Endothelial cell of hepatic sinusoid (primary cell): ENCODE measurements around the gene PSG4.
"Not testable (repeated sequence)": the region's sequence is repeated elsewhere in the genome, so short reads cannot be mapped to it uniquely, and the experiment has no call there.

Experiments used
- in situ Hi-C: cut with HindIII; loops from 2 replicates; pipeline ENCODE4 v1.10.0; 2017; ENCODE audit warnings: low sequenced_read_pairs

The PSG4 gene

DNA sequence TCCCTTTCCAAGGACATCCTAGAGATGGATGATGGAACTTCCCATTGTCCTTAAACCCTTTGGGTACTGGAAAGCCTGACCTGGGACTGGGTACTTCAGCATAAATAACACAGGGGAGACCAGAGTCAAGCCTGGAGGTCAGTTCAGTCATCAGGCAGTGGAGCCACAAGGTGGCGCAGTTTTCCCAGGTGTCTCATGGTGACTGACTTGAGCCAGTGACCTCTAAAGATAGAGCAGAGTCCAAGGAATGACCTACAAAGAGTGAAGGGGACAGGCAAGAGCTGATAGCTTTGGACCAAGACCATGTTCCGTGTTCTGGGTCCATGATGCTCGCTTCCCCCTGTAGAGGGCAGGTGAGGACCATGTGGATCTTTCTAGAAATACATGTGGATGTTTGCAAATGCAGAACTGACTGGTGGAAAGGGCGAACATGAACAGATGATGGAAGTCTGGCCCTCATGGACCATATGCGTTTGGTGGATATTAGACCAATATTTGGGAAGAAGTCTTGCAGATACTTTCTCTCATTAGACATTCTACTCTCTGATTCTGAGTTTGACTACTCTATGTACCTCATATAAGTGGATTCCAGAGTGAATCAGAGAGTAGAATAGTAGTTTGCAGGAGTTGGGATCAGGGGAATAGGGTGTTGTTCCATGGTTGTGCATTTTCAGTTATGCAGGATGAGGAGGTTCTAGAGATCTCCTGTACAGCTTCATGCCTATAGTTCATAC is 6.6 kb downstream of the PSG4 start:
- in situ Hi-C loops: not testable (repeated sequence)

DNA sequence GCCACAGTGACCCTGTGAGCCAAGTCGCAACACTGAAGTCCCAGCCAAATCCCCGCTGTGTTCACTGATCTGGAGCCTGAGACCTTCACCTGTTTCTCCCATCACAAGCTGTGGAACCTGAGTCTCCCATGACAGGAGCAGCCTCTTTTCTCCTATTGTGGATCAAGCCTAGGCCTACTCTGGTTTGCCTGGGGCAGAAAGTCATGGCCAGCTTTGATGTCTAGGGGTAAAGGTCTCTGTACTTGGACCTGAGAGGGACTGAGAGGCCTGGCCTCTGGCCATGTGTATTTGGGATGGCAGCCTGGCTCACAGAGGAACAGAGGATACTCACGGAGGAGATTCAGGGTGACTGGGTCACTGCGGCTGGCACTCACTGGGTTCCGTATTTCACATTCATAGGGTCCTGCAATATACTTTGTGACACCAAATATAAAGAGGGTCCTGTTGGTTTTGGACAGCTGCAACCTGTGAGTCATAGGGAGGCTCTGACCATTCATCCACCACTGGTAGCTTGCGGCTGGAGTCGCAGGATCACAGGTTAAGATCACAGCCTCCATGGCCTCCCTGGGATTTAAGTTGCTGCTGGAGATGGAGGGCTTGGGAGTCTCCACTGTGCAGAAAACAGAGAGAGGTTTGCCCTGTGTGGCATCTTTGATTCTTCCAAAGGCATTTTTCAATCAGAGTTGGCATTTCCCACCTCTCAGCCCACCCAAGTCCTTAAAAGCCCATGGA is 7.6 kb downstream of the PSG4 start:
- in situ Hi-C loops: not testable (repeated sequence)

DNA sequence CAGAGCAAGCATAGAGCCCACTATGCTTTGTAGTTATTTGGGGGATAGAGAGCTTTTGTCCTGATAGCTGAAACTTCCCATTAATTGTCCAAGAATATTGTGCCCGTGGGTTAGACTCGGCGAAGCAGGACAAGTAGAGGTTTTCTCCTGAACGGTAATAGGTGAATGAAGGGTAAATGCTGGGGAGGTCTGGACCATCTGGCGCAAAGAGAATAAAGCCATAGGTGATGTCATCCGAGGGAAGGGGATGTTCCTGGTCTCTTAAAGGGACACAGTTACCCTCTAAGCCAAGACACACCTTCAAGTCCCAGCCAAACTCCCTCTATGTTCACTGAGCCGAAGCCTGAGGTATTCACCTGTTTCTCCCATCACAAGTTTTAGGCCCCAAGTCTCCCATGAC is 11.0 kb downstream of the PSG4 start:
- in situ Hi-C loops: not testable (repeated sequence)

DNA sequence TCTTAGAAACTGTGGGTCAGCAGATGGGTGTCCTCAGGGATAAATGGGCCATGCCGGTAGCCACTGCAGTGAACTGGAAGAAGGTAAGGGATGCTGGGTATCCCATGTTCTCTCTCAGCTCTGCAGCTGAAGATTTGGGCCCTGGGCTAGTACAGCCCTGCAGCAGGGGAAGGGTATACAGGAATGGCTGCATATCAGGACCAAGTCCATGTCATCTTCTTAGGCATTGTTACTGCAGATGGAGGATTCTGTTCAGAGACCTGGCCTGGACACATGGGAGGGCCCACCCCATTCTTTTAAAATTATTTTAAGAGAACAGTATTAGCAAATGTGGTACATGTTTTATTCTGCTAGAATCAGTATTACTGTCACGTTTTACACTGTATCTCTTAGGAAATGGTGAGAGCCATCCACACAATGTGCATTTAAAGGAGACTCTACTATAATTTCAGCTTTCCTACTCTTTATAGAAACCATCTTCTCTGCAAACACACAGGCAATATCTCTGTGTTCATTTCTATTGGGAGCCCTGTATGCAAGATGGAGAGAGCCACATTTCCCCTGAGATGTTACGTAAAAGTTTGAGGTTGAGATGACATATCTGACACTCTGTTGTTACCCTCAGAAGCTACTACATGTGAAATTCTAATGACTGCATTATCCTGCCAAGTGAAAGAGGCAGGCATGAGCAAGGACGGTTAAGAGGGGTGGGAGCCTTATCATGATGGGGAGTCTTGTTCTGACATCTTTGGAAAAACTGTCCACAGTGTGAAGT is 12.9 kb downstream of the PSG4 start:
- in situ Hi-C loops: not testable (repeated sequence)

DNA sequence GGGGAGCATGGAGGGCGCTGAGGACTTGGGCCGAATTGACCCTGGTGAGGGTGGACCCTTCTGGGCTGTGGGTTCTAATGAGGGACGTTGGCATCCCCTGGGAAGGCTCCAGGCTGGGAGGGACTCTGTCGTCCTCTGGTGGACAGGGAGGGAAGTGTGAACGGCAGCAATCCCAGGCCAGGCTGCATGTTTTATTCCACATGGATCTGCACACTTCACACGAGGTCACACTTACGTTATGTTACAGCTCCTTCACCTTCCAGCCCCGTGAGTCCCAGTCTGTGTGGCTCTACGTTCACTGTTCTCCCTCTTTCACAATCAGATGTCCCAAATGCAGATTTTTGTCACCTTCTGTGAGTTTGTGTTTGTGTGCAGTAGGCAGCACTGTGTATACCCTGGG is 17.3 kb downstream of the PSG4 start:
- in situ Hi-C loops: not testable (repeated sequence)

- in situ Hi-C loops: not testable (repeated sequence)
These were observed 19.0 kb downstream of the PSG4 start, which contains the start of gene PSG5 for GRCh38 chr19:43186311-43186935. Gene PSG5 (minus strand): TSS chr19:43186536. CDS start chr19:43186405, 131 bp downstream.

DNA sequence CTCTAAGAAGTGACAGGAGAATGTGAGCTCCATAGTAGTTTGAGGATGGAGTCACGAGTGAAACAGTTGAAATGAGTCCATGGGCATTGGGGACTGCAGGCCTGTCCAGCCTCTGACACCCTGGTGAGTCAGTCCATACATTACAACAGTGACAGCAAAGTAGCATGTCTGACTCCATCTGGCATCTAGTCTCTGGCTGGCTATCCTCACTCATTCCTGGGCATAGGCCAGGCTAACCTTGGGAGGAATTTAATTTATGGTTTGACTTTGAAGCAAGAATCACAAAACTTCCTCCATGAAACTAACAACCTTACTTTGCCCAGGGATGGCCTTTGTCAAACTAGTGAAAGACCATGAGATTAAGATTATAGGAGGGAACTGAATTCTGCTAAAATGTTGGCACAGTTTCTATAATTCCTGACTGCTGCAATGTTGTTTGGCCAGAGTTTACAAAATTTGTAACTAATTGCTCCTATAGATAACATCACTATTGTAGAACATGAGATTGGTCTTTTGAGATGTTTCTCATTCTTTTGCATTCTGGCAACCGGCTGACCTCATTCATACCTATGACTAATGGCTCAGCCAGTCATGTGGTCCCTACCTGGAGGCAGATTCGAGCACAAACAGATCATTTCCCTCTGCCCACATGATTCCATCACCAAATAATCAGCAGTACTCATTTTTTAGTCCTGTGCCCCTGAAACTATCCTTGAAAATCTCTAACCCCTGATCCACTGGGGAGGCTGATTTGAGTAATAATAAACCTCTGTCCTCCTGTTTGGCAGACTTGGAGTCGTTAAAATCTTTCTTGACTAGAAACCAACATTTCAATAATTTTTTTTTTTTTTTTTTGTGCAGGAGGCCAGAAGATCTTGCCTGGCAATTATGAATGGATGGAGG is 23.3 kb downstream of the PSG4 start:
- in situ Hi-C loops: not testable (repeated sequence)

DNA sequence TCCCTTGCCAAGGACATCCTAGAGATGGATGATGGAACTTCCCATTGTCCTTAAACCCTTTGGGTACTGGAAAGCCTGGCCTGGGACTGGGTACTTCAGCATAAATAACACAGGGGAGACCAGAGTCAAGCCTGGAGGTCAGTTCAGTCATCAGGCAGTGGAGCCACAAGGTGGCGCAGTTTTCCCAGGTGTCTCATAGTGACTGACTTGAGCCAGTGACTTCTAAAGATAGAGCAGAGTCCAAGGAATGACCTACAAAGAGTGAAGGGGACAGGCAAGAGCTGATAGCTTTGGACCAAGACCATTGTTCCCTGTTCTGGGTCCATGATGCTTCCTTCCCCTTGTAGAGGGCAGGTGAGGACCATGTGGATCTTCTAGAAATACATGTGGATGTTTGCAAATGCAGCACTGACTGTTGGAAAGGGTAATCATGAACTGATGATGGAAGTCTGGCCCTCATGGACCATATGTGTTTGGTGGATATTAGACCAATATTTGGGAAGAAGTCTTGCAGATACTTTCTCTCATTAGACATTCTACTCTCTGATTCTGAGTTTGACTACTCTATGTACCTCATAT is 25.8 kb downstream of the PSG4 start:
- in situ Hi-C loops: not testable (repeated sequence)

DNA sequence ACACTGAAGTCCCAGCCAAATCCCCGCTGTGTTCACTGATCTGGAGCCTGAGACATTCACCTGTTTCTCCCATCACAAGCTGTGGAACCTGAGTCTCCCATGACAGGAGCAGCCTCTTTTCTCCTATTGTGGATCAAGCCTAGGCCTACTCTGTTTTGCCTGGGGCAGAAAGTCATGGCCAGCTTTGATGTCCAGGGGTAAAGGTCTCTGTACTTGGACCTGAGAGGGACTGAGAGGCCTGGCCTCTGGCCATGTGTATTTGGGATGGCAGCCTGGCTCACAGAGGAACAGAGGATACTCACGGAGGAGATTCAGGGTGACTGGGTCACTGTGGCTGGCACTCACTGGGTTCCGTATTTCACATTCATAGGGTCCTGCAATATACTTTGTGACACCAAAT is 26.9 kb downstream of the PSG4 start:
- in situ Hi-C loops: not testable (repeated sequence)

GRCh38 chr19:43165906-43166305 is 39.5 kb downstream of the PSG4 start:
- in situ Hi-C loops: not testable (repeated sequence)

- in situ Hi-C loops: not testable (repeated sequence)
These were observed 42.3 kb downstream of the PSG4 start for GRCh38 chr19:43163135-43163534.

DNA sequence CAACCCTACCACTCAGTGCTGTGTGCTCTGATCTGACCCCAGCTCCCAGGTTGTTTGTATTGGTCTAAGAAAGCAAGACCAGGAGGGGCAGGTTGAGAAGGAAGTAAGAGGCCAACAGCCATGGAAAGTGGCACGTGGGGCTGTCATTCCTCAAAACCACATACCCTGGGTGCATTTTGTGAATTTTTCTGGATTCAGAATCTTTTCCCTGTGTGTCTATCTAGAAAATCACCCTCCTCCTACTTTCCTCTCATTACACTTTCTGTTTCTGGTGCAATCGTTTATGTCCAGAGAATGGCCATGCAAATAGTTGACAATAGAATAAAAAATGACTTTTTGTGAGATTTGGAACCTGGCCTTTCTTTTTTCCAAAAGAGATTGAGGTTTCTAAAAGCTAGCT is 43.2 kb downstream of the PSG4 start:
- in situ Hi-C loops: not testable (repeated sequence)

GRCh38 chr19:43152214-43152613 is 53.2 kb downstream of the PSG4 start:
- in situ Hi-C loops: no loop called here

DNA sequence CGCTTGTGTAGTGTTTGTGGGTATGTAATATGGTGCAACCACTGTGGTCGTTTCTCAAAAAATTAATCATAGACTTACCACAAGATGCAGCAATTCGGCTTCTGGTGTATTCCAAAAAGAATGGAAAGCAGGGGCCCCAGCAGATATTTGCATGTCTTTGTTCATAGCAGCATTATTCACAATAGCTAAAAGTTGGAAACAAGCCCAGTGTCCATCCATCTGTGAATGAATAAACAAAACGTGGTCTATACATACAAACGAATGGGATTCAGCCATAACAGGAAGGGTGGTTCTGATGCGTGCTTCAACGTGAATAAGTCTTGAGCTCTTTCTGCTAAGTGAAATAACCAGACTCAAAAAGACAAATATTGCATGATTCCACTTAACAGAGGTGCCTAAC is 55.6 kb downstream of the PSG4 start:
- in situ Hi-C loops: not testable (repeated sequence)

DNA sequence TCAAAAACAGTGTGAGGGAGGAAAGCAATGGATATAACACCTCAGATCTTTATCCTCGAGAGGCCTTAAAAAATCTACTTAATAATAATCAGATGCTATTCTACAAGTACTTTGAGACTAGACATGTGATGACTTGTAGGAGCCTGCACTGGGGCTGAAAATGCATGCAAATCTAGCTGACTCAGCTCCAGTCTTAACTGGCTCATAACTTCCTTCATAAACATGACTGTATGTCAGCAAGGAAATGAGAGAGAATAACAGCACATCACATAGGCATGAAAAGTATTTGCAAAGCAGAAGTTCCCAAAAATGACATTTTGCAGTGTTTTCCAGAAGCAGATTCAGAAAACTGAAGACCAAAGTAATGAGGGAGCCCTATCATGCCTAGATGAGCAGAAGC is 57.2 kb downstream of the PSG4 start:
- in situ Hi-C loops: no loop called here
